ENCODE data around the gene RAB3GAP1.

DNA sequence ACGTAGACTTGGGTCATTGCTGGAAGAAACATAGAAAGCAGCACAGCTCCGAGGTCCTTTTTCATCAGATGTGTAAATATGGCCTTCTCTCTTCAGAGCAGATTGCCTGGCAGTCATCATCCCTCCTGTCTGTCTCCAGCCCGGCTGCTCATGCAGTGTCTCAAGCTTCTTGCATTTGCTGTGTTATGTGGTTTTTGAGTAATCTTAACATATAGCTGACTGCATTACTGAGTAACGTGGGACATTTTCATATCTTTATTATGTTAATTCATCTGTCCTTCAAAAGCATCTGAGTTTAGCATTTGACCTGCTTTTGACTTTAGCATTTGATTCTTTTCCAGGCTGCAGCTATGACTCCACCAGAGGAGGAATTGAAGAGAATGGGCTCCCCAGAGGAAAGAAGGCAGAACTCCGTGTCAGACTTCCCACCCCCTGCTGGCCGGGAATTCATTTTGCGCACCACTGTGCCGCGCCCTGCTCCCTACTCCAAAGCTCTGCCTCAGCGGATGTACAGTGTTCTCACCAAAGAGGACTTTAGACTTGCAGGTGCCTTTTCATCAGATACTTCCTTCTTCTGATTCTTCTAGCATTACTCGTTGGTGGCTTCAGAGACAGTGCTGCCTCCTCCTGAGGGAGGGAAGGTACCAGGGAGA, 116.2 kb downstream of the RAB3GAP1 start:
- TF ChIP-seq, protein P1, sequence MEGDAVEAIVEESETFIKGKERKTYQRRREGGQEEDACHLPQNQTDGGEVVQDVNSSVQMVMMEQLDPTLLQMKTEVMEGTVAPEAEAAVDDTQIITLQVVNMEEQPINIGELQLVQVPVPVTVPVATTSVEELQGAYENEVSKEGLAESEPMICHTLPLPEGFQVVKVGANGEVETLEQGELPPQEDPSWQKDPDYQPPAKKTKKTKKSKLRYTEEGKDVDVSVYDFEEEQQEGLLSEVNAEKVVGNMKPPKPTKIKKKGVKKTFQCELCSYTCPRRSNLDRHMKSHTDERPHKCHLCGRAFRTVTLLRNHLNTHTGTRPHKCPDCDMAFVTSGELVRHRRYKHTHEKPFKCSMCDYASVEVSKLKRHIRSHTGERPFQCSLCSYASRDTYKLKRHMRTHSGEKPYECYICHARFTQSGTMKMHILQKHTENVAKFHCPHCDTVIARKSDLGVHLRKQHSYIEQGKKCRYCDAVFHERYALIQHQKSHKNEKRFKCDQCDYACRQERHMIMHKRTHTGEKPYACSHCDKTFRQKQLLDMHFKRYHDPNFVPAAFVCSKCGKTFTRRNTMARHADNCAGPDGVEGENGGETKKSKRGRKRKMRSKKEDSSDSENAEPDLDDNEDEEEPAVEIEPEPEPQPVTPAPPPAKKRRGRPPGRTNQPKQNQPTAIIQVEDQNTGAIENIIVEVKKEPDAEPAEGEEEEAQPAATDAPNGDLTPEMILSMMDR (IDR thresholded peaks at IDR 0.05): no peak
- TF ChIP-seq POLR2AphosphoS5 (IDR thresholded peaks at IDR 0.05) (no peak), POLR2A (IDR thresholded peaks at IDR 0.05; ENCODE audit: low read depth) (no peak), EP300 (IDR thresholded peaks at IDR 0.05) (no peak)

All from esophagus muscularis mucosa (tissue), 4 donors.